Neutrophil (primary cell): Measurements from ENCODE around the gene RAB25.
A peak's percentile ranks its signal among the peaks of the same experiment; 100 is the strongest.
"Not testable (repeated sequence)": the region's sequence is repeated elsewhere in the genome, so short reads cannot be mapped to it uniquely, and the experiment has no call there.

ENCODE experiments used
- H3K27ac ChIP-seq: fragments of 200-600 bp; sonication (generic); 2 replicates; pipeline ENCODE4 v1.5.1; 2016; ENCODE audit warnings: mild to moderate bottlenecking, moderate library complexity
- H3K27me3 ChIP-seq: fragments of 200-600 bp; sonication (generic); 2 replicates; pipeline ENCODE4 v1.6.0; 2016; ENCODE audit warnings: mild to moderate bottlenecking
- H3K36me3 ChIP-seq: fragments of 200-600 bp; sonication (generic); 2 replicates; pipeline ENCODE4 v1.5.1; 2017
- H3K4me1 ChIP-seq, 2 experiments: fragments of 200-600 bp in 1 of 2; sonication (generic) in 1 of 2; 1 replicate in 1 of 2; 2 replicates in 1 of 2; pipeline versions ENCODE4 v1.5.1 to v1.6.1; 2013 to 2016; ENCODE audit warnings: low read depth in 1 of 2, low read length in 1 of 2, mild to moderate bottlenecking in 1 of 2, moderate library complexity in 1 of 2; ENCODE audit not compliant: control insufficient read depth in 1 of 2, insufficient read depth in 1 of 2
- H3K4me3 ChIP-seq, 2 experiments: fragments of 200-600 bp in 1 of 2; sonication (generic) in 1 of 2; 1 replicate in 1 of 2; 2 replicates in 1 of 2; pipeline ENCODE4 v1.5.1; 2013 to 2016; ENCODE audit warnings: low read depth in 1 of 2, low read length in 1 of 2, mild to moderate bottlenecking in 1 of 2, moderate library complexity in 1 of 2
- H3K9me3 ChIP-seq: fragments of 200-600 bp; sonication (generic); 2 replicates; pipeline ENCODE4 v1.5.1; 2016
- TF ChIP-seq, protein P1 (sequence below): fragments of 200-600 bp; sonication (generic); IDR thresholded peaks from 2 replicates; pipeline ENCODE4 v1.5.1; 2016; ENCODE audit warnings: antibody characterized with exemption

RAB25 gene

GRCh38 chr1:156115514-156116374 lies 54.8 kb downstream of the RAB25 start:
- no peak overlapping the region for H3K27ac ChIP-seq
- no peaks in the 10 kb centered on the region for H3K36me3 ChIP-seq
- H3K9me3 ChIP-seq = no peaks in the 10 kb centered on the region
- peaks cover 15 to 21% of the 10 kb centered on the region in 2 experiments for H3K4me1 ChIP-seq
- H3K4me3 ChIP-seq = peak overlapping the region in 1 of 2 experiments; percentile 10
- TF ChIP-seq, protein P1, sequence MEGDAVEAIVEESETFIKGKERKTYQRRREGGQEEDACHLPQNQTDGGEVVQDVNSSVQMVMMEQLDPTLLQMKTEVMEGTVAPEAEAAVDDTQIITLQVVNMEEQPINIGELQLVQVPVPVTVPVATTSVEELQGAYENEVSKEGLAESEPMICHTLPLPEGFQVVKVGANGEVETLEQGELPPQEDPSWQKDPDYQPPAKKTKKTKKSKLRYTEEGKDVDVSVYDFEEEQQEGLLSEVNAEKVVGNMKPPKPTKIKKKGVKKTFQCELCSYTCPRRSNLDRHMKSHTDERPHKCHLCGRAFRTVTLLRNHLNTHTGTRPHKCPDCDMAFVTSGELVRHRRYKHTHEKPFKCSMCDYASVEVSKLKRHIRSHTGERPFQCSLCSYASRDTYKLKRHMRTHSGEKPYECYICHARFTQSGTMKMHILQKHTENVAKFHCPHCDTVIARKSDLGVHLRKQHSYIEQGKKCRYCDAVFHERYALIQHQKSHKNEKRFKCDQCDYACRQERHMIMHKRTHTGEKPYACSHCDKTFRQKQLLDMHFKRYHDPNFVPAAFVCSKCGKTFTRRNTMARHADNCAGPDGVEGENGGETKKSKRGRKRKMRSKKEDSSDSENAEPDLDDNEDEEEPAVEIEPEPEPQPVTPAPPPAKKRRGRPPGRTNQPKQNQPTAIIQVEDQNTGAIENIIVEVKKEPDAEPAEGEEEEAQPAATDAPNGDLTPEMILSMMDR = no peak
- H3K27me3 ChIP-seq = peaks cover 86% of the 10 kb centered on the region

- Histone ChIP-seq H3K4me1 (peaks cover 15 to 21% of the 10 kb centered on the region in 2 experiments), H3K27me3 (peaks cover 83% of the 10 kb centered on the region)
- not testable (repeated sequence) for H3K4me3 ChIP-seq, H3K36me3 ChIP-seq, H3K27ac ChIP-seq, H3K9me3 ChIP-seq
Measured at GRCh38 chr1:156116731-156117130, 55.8 kb downstream of the RAB25 start.

DNA sequence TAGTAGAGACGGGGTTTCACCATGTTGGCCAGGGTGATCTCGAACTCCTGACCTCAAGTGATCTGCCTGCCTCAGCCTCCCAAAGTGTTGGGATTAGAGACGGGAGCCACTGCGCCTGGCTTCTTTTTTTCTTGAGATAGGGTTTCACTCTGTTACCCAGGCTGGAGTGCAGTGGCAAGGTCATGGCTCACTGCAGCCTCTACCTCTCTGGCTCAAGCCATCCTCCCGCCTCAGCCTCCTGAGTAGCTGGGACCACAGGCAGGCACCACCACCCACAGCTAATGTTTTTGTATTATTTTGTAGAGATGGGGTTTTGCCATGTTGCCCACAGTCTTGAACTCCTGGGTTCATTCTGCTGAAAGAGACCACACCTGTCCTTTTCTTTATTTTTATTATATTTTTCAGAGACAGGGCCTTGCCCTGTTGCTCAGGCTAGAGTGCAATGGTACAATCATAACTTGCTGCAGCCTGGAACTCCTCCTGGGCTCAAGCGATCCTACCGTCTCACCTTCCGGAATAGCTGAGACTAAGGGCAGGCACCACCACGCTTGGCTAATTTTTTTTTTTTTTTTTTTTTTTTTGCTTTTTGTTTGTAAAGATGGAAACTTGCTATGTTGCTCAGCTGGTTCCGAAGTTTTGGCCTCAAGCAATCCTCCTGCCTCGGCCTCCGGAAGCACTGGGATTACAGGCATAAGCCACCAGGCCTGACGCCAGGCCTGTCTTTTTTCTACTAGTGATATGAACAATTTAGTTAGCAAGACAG lies 56.6 kb downstream of the RAB25 start:
- TF ChIP-seq, protein P1 = no peak
- Histone ChIP-seq H3K4me3 (no peak overlapping the region), H3K36me3 (no peaks in the 10 kb centered on the region), H3K4me1 (peaks cover 15 to 21% of the 10 kb centered on the region in 2 experiments), H3K9me3 (no peaks in the 10 kb centered on the region), H3K27ac (no peak overlapping the region), H3K27me3 (peaks cover 83% of the 10 kb centered on the region)

DNA sequence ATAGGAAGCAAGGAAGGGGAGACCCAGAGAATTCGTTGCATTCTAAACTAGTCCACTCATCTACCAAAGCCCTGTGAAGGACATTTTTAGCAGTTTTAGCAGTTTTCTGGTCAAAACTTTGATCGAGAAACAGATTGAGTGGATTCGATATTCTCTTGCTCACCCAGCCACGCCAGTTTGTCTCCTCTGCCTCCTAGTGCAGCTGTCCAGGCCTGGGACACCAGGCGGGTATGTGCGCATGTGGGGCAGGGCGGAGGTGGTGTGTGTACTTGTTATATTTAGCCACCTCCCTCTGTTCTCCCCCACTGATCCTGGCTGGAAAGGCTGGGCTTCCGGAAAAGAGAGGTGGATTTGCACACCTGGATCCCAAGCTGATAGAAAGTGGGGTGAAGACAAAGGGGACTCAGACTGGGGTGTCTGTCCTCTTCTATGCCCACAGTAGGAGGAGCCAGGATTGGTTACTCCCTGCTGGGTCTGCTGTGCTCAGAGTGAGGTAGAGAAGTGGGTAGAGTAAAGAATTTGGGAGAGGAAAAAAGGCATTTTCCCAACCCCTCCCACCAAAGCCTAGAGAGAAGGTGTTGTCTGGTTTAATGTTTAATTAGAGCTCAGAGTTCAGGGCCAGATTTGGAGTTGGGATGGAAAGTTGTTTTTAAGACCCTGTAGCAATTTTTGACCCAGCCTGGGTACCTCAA lies 57.4 kb downstream of the RAB25 start:
- H3K27ac ChIP-seq = no peak overlapping the region
- H3K4me3 ChIP-seq = no peak overlapping the region
- H3K27me3 ChIP-seq = peaks cover 83% of the 10 kb centered on the region
- no peaks in the 10 kb centered on the region for H3K9me3 ChIP-seq
- TF ChIP-seq, protein P1 = no peak
- peaks cover 15 to 21% of the 10 kb centered on the region in 2 experiments for H3K4me1 ChIP-seq
- no peaks in the 10 kb centered on the region for H3K36me3 ChIP-seq

DNA sequence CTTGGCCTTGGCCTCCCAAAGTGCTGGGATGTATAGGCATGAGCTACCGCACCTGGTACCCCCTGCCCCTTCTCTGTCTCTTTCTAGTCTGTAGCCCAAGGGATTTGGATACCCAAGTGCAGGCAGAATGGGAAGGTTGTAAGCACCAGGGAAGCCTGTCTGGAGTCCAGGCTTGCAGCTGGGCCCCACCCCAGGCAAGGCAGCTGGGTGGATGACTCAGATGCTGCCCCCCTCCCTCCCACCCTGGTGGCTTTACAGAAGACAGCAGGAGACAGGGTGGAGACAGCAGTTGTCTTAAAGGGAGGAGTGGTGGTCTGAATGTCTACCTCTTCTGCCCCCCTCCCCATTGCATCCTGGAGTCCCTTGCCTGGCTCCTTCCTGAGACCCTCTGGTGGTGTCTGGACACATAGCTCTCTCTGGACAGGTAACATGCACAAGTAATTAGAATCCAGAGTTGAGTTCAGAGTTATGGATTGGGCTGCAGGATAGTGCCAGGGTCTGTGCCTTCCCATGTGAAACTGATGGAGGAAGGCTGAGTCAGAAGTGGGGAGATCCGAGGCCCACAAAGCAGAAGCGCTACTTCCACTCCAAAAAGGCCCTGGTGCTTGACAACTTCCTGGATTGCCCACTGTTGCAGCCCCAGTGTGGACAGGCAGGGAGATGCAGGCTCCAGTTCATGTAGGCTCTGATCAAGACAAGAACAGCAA lies 58.7 kb downstream of the RAB25 start:
- no peak overlapping the region for H3K27ac ChIP-seq
- no peaks in the 10 kb centered on the region for H3K9me3 ChIP-seq
- H3K4me3 ChIP-seq = no peak overlapping the region
- TF ChIP-seq, protein P1 = no peak
- H3K36me3 ChIP-seq = no peaks in the 10 kb centered on the region
- H3K27me3 ChIP-seq = peaks cover 83% of the 10 kb centered on the region
- peaks cover 14 to 15% of the 10 kb centered on the region in 2 experiments for H3K4me1 ChIP-seq
